Liver (tissue), 3 donors: ENCODE measurements around the gene ZSCAN30.

ENCODE experiments used
- ATF3 ChIP-seq: IDR thresholded peaks from 2 replicates; pipeline ENCODE4 v1.6.1; 2016; ENCODE audit warnings: antibody characterized with exemption
- CTCF ChIP-seq: fragments of 150-350 bp; IDR thresholded peaks from 2 replicates; pipeline ENCODE4 v1.5.1; 2017; ENCODE audit warnings: improper control_type of control experiment, low read depth, low read length; ENCODE audit not compliant: missing input control
- EGR1 ChIP-seq, 2 donors: IDR thresholded peaks; 2 replicates each; pipeline ENCODE4 v1.6.1; 2016 to 2018; ENCODE audit warnings: antibody characterized with exemption in 2 of 2, low read depth in 2 of 2
- GABPA ChIP-seq, 2 donors: IDR thresholded peaks in 1 of 2; conservative IDR thresholded peaks in 1 of 2; 2 replicates each; pipeline ENCODE4 v1.6.1; 2016; ENCODE audit warnings: antibody characterized with exemption in 2 of 2, mild to moderate bottlenecking in 1 of 2, moderate library complexity in 1 of 2
- JUND ChIP-seq, 2 donors: IDR thresholded peaks; 2 replicates each; pipeline ENCODE4 v1.6.1; 2016; ENCODE audit warnings: antibody characterized with exemption in 2 of 2
- MAX ChIP-seq: IDR thresholded peaks from 2 replicates; pipeline ENCODE4 v1.6.1; 2016; ENCODE audit warnings: antibody characterized with exemption
- RAD21 ChIP-seq, 2 donors: IDR thresholded peaks; 2 replicates each; pipeline ENCODE4 v1.6.1; 2016; ENCODE audit warnings: antibody characterized with exemption in 2 of 2, mild to moderate bottlenecking in 2 of 2
- REST ChIP-seq: IDR thresholded peaks from 2 replicates; pipeline ENCODE4 v1.6.1; 2016; ENCODE audit warnings: antibody characterized with exemption, mild to moderate bottlenecking
- SP1 ChIP-seq: IDR thresholded peaks from 2 replicates; pipeline ENCODE4 v1.6.1; 2018; ENCODE audit warnings: antibody characterized with exemption, mild to moderate bottlenecking
- ZBTB33 ChIP-seq: IDR thresholded peaks from 2 replicates; pipeline ENCODE4 v1.6.1; 2016; ENCODE audit warnings: antibody characterized with exemption
- donor health status: healthy.
- donor health status: healthy.

- TF ChIP-seq RAD21 (IDR thresholded peaks at IDR 0.05) (no peak), ATF3 (no peak), CTCF (no peak), SP1 (no peak), JUND (IDR thresholded peaks at IDR 0.05) (no peak), REST (no peak), EGR1 (IDR thresholded peaks at IDR 0.05; ENCODE audit: low read depth in 2 of 2) (no peak), ZBTB33 (no peak), MAX (no peak), GABPA (IDR thresholded peaks at IDR 0.05 in 1 of 2, conservative IDR thresholded peaks at IDR 0.05 in 1 of 2) (no peak)
These were observed 42.4 kb downstream of the ZSCAN30 start for GRCh38 chr18:35247412-35248249.
